Measurements from ENCODE around the gene PSMD2. TPM values are rescaled to one million over a fixed set of nuclear protein-coding genes. Genes with fewer than 3 reads are reported as not detected.
A peak's percentile ranks its signal among the peaks of the same experiment; 100 is the strongest.

The PSMD2 gene
- total RNA-seq, 1 donor from 2014 or later = 269 TPM

DNA sequence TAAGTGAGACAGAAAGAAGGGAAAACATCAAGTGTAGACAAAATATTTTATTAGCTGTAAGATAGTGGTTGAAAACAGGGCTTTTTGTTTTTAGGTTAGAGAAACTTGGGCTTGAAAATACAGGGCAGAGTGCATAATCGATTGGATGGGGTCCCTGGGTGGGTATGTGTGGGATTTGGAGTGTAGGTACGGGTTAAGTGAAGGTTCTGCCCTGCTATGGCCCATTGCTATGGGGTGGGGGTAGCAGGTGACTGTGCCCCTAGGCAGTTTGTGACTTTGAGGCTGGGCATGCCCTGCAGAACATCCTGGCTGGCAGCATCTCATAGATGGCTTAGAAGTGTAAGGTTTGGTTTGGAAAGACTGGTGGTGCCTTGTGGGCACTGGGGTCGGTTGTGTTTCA lies 34.7 kb downstream of the PSMD2 start:
- DNase-seq (ENCODE audit: low spot score, unreplicated experiment) = no peak
- Mint-ChIP-seq H3K36me3 (ENCODE audit: insufficient read depth) (peaks cover 28% of the 10 kb centered on the region), H3K27me3 (peaks cover 10% of the 10 kb centered on the region), H3K27ac (peak overlapping the region; percentile 94), H3K4me3 (ENCODE audit: low read depth) (no peak overlapping the region), H3K9me3 (ENCODE audit: low read depth) (no peaks in the 10 kb centered on the region), H3K4me1 (ENCODE audit: low read depth) (peaks cover 13% of the 10 kb centered on the region)
- TF ChIP-seq, protein P1, sequence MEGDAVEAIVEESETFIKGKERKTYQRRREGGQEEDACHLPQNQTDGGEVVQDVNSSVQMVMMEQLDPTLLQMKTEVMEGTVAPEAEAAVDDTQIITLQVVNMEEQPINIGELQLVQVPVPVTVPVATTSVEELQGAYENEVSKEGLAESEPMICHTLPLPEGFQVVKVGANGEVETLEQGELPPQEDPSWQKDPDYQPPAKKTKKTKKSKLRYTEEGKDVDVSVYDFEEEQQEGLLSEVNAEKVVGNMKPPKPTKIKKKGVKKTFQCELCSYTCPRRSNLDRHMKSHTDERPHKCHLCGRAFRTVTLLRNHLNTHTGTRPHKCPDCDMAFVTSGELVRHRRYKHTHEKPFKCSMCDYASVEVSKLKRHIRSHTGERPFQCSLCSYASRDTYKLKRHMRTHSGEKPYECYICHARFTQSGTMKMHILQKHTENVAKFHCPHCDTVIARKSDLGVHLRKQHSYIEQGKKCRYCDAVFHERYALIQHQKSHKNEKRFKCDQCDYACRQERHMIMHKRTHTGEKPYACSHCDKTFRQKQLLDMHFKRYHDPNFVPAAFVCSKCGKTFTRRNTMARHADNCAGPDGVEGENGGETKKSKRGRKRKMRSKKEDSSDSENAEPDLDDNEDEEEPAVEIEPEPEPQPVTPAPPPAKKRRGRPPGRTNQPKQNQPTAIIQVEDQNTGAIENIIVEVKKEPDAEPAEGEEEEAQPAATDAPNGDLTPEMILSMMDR (IDR thresholded peaks at IDR 0.05; ENCODE audit: unreplicated experiment) = no peak

DNA sequence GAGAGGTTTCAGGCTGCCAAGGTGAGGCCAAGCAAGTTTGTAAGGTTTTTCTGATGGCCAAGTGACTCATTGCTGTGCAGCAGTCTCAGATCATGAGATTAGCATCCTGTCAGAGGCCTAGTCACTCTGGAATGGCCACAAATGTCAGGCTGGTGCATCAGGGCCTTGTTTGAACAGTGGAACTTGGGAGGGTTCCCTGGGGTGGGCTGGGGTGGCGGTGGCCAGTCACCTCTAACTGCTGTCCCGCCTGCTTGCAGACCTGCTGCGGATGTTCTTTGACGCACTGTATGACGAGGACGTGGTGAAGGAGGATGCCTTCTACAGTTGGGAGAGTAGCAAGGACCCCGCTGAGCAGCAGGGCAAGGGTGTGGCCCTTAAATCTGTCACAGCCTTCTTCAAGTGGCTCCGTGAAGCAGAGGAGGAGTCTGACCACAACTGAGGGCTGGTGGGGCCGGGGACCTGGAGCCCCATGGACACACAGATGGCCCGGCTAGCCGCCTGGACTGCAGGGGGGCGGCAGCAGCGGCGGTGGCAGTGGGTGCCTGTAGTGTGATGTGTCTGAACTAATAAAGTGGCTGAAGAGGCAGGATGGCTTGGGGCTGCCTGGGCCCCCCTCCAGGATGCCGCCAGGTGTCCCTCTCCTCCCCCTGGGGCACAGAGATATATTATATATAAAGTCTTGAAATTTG lies 35.6 kb downstream of the PSMD2 start:
- H3K27ac Mint-ChIP-seq = peak overlapping the region; percentile 94
- TF ChIP-seq, protein P1 (IDR thresholded peaks at IDR 0.05; ENCODE audit: unreplicated experiment) = no peak
- peaks cover 21% of the 10 kb centered on the region for H3K36me3 Mint-ChIP-seq (ENCODE audit: insufficient read depth)

DNA sequence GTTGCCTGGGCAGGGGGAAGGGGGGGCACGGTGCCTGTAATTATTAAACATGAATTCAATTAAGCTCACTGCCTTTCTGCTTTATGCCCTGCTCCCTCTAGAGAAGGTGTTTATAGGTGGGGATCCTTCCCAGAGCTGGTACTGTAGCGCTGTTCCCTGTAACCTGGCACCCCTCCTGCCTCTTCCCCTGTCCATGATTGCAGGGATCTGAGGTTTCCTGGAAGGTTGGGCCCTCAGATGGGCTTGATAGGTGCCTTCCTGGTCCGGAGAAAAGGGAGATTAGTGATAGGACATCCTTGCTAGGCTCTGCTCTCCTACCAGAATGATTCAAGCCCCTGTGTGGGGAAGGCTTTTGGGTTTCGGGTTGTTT lies 36.2 kb downstream of the PSMD2 start:
- Mint-ChIP-seq H3K27ac (peak overlapping the region; percentile 96), H3K4me3 (ENCODE audit: low read depth) (peak overlapping the region; percentile 84), H3K27me3 (peaks cover 15% of the 10 kb centered on the region), H3K4me1 (ENCODE audit: low read depth) (peaks cover 15% of the 10 kb centered on the region), H3K9me3 (ENCODE audit: low read depth) (no peaks in the 10 kb centered on the region), H3K36me3 (ENCODE audit: insufficient read depth) (peaks cover 18% of the 10 kb centered on the region)
- TF ChIP-seq, protein P1 (IDR thresholded peaks at IDR 0.05; ENCODE audit: unreplicated experiment) = no peak
- DNase-seq (ENCODE audit: low spot score, unreplicated experiment) = no peak

More for the DNA sequence above, 35.6 kb downstream of the PSMD2 start:
- Mint-ChIP-seq H3K27me3 (peaks cover 15% of the 10 kb centered on the region), H3K4me1 (ENCODE audit: low read depth) (peaks cover 15% of the 10 kb centered on the region), H3K9me3 (ENCODE audit: low read depth) (no peaks in the 10 kb centered on the region), H3K4me3 (ENCODE audit: low read depth) (peak overlapping the region; percentile 34)
- no peak for DNase-seq (ENCODE audit: low spot score, unreplicated experiment)

DNA sequence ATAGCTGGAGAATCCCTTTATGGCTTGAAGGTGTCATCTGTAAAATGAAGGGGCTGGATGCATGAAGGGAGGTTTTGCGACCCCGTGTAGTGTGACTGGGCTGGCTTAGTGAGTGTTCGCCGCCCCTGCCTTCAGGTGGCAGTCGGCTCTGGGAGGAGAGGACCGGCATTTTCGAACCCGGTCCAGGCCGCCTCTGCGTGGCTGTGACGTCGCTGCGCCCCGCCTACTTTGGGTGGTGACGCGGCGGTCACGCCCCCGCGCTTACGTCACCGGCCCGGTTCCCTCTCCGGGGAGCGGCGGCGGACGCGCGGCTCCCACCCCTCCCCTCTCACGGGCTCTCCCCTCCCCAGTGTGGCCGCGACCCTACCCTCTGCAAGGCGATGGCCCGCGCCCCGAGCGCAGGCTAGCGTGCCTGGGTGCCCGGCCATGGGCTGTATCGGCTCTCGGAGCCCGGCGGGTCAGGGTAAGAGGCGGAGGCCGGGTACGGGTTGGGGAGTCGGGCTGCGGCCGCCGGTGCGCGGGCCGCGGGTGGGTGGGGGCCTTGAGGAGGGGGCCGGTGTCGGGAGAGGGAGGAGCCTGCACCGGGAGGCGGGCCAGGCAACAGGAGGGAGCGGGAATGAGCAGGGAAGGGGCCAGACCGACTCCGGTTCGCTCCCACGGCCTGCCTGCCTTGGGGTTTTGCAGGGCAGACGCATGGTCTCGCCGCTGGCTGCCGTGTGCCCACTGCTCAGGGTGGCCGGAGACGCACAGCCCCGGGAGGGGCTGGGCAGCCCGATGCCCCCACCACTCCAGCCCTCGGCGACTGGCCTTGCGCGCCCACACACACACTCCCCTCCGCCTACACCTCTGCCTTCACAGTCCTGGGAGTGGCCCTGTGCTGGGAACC lies 36.9 kb downstream of the PSMD2 start:
- H3K36me3 Mint-ChIP-seq (ENCODE audit: insufficient read depth) = peaks cover 16% of the 10 kb centered on the region
- peak overlapping the region; percentile 97 for H3K27ac Mint-ChIP-seq
- no peaks in the 10 kb centered on the region for H3K9me3 Mint-ChIP-seq (ENCODE audit: low read depth)
- TF ChIP-seq, protein P1 (IDR thresholded peaks at IDR 0.05; ENCODE audit: unreplicated experiment) = no peak
- H3K27me3 Mint-ChIP-seq = peaks cover 15% of the 10 kb centered on the region
- peaks cover 15% of the 10 kb centered on the region for H3K4me1 Mint-ChIP-seq (ENCODE audit: low read depth)
- peak; percentile 81 for DNase-seq (ENCODE audit: low spot score, unreplicated experiment)
- H3K4me3 Mint-ChIP-seq (ENCODE audit: low read depth) = peak overlapping the region; percentile 84

DNA sequence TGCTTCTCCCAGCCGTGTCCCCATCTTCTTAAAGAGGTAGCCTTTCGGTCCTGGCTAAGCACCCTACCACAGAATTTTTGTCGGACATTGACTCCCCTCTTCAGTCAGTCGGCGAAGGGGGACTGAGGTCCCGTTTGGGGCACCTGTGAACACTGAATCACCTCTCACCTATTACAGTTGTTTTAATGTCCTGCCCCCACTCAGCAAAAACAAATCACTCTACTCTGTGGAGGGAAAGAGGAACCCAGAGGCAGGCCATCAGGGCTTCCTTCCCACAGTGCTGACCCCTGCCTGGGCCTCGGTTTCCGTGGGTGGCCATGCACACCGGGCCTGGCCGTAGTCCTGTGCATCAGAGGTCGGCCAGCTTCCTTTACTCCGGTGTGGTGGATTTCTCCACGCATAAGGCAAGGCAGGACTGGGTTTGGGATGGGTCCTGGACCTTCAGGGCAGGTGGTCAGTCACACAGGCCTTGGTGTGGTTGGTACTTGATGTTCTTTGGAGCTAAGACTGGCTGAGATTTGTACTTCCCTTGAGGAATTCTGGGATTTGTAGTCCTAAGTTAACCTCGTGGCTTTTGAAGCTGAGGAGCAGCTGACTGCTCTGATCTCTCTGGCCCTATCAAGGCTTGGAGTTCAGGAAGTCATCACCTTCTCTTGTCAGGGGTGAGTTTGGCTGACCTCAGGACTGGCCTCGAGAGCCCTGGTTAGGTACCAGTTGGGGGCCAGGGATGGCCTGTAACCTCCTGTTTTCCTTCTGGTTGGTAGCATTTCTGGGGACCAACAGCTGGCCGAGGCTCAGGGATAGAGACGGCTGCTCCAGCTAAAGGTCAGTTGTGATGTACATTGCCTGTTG lies 37.7 kb downstream of the PSMD2 start:
- no peaks in the 10 kb centered on the region for H3K9me3 Mint-ChIP-seq (ENCODE audit: low read depth)
- H3K27me3 Mint-ChIP-seq = peaks cover 15% of the 10 kb centered on the region
- H3K4me1 Mint-ChIP-seq (ENCODE audit: low read depth) = peaks cover 15% of the 10 kb centered on the region
- H3K36me3 Mint-ChIP-seq (ENCODE audit: insufficient read depth) = peaks cover 14% of the 10 kb centered on the region
- H3K27ac Mint-ChIP-seq = peak overlapping the region; percentile 97
- TF ChIP-seq, protein P1 (IDR thresholded peaks at IDR 0.05; ENCODE audit: unreplicated experiment) = no peak
- peak overlapping the region; percentile 84 for H3K4me3 Mint-ChIP-seq (ENCODE audit: low read depth)
- no peak for DNase-seq (ENCODE audit: low spot score, unreplicated experiment)
